Measurements from ENCODE around the gene NID2.

DNA sequence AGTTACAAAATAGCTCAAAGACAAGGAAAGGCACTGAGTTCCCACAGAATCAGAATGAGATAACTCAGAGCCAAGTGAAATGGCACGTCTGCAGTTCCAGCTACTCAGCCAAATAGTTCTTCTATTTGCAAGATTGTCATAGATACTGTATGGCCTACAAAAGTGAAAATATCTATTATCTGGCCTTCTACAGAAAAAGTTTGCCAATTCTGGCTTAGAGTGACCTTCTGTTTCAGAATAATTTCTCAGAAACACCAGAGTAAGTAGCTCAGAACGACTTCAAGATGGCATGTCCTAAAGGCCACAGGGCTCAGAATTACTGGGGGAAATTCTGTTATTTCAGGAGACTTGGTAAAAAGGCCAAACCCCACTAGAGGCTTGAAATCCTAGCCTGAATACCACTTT is 90.2 kb downstream of the NID2 start:
- TF ChIP-seq, protein P1, sequence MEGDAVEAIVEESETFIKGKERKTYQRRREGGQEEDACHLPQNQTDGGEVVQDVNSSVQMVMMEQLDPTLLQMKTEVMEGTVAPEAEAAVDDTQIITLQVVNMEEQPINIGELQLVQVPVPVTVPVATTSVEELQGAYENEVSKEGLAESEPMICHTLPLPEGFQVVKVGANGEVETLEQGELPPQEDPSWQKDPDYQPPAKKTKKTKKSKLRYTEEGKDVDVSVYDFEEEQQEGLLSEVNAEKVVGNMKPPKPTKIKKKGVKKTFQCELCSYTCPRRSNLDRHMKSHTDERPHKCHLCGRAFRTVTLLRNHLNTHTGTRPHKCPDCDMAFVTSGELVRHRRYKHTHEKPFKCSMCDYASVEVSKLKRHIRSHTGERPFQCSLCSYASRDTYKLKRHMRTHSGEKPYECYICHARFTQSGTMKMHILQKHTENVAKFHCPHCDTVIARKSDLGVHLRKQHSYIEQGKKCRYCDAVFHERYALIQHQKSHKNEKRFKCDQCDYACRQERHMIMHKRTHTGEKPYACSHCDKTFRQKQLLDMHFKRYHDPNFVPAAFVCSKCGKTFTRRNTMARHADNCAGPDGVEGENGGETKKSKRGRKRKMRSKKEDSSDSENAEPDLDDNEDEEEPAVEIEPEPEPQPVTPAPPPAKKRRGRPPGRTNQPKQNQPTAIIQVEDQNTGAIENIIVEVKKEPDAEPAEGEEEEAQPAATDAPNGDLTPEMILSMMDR (IDR thresholded peaks at IDR 0.05): no peak
- no peak for TF ChIP-seq POLR2A (IDR thresholded peaks at IDR 0.05)

All from testis (tissue), 2 donors.